ENCODE measurements around the gene GNPDA1. TPM values are rescaled to one million over a fixed set of nuclear protein-coding genes. Genes with fewer than 3 reads are reported as not detected.

The GNPDA1 gene
- total RNA-seq, 2 experiments from 2014 or later, result 27.1 to 32.1 TPM

DNA sequence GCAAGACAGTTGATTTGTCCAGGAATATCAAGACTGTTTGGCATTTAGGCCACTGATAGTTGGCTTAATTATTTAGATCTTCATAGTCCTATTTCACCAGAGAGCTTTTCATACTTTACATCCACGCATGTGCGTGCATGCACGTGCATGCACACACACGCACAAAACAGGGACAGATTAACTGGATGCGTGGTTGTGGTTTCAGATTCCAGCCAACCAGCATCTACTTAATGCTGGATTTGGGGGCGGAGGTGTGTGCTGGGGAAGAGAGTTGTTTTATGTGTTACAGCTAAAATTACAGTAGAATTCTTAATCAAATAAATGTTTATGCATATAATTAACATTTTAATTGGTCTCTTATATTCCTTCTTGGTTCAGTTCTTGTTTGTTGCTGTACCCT, 36.7 kb downstream of the GNPDA1 start:
- peaks cover 54% of the 10 kb centered on the region for H3K36me3 Mint-ChIP-seq (ENCODE audit: low read depth)
- POLR2A ChIA-PET, result interaction anchor here (0.8 to 1.3 kb wide), 2 partner anchors 10 to 132 kb away, joined by 3 to 4 read pairs; partner anchors contain the start of gene NDFIP1
- CTCF ChIA-PET, result interaction anchor here (0.6 to 3.6 kb wide), 8 partner anchors 10 to 888 kb away, joined by 3 to 27 read pairs (median 4); partner anchors contain the start of gene GNPDA1
- H3K4me1 Mint-ChIP-seq, result peaks cover 21% of the 10 kb centered on the region
- no peak overlapping the region for H3K4me3 Mint-ChIP-seq
- H3K27me3 Mint-ChIP-seq, result no peaks in the 10 kb centered on the region
- no peak overlapping the region for H3K27ac Mint-ChIP-seq
- no peak for DNase-seq
- no peaks in the 10 kb centered on the region for H3K9me3 Mint-ChIP-seq

DNA sequence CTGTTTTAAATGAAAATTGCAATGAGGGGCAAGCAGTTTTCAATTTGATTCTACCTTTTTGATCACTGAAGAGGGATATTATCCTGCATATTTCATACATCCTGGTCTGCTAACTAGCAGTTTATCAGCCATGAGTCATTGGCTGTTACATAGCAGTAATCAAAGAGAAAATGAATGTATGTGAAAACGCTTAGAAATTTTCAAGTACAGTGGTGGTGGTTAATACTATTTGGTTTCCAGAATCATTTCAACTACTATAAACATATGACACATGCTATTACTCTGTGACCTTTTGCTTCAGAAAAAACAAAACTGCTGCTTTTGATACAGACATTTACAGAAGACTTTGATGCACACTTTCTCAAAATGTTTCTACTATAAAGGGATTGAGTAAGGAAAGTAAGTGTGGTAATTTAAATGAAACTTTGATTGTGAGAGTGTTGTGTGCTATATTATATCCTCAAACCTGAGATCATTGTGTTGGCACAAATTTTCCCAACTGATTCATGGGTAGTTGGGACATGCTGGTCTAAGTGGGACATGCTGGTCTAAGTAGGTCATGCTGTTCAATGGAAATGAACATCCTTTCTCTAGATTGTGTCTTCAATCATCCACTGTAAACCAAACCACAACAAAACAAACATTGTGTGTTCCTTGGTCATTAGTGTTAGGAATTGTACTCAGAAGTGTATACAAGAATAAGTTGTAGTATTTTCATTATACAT, 38.8 kb downstream of the GNPDA1 start:
- no peak overlapping the region for H3K4me3 Mint-ChIP-seq
- H3K27me3 Mint-ChIP-seq, result no peaks in the 10 kb centered on the region
- H3K36me3 Mint-ChIP-seq (ENCODE audit: low read depth), result peaks cover 48% of the 10 kb centered on the region
- H3K9me3 Mint-ChIP-seq, result no peaks in the 10 kb centered on the region
- DNase-seq, result no peak
- CTCF ChIA-PET, result interaction anchor here (6.9 kb wide), 1 partner anchor 15 kb away, joined by 189 read pairs; the partner anchor contains the start of gene PCDH12
- peak overlapping the region; percentile 22 for H3K27ac Mint-ChIP-seq
- POLR2A ChIA-PET, result no interaction called here
- peaks cover 37% of the 10 kb centered on the region for H3K4me1 Mint-ChIP-seq

- H3K4me1 Mint-ChIP-seq, result peaks cover 44% of the 10 kb centered on the region
- no peaks in the 10 kb centered on the region for H3K9me3 Mint-ChIP-seq
- no peaks in the 10 kb centered on the region for H3K27me3 Mint-ChIP-seq
- ChIA-PET CTCF (interaction anchor here (0.7 to 6.9 kb wide), 40 partner anchors 8 to 504 kb away, joined by 3 to 189 read pairs (median 7); partner anchors contain the start of genes DELE1, FCHSD1, GNPDA1 and NDFIP1), POLR2A (interaction anchor here (0.7 to 3.1 kb wide), 46 partner anchors 8 to 1033 kb away, joined by 3 to 70 read pairs (median 5); partner anchors contain the start of genes DELE1, DIAPH1, FCHSD1 and GNPDA1)
- peaks cover 34% of the 10 kb centered on the region for H3K36me3 Mint-ChIP-seq (ENCODE audit: low read depth)
- no peak for DNase-seq
- H3K4me3 Mint-ChIP-seq, result peak overlapping the region; percentile 93
- H3K27ac Mint-ChIP-seq, result peak overlapping the region; percentile 93
These were observed 42.8 kb downstream of the GNPDA1 start for GRCh38 chr5:141969783-141970771.

GRCh38 chr5:141968914-141969608, 43.8 kb downstream of the GNPDA1 start, which contains the start of gene RNF14:
Gene RNF14, plus strand, starts transcription at chr5:141969105. Its CDS starts 4,484 bp downstream, at chr5:141973589.
- DNase-seq, result peak; percentile 96
- Mint-ChIP-seq H3K27ac (peak within 1 kb of the TSS; percentile 93), H3K27me3 (no peaks in the 10 kb centered on the region), H3K9me3 (no peaks in the 10 kb centered on the region), H3K4me1 (peaks cover 40% of the 10 kb centered on the region), H3K36me3 (ENCODE audit: low read depth) (peaks cover 25% of the 10 kb centered on the region), H3K4me3 (peak within 1 kb of the TSS; percentile 93)
- ChIA-PET CTCF (interaction anchor here (0.5 to 6.9 kb wide), 59 partner anchors 9 to 505 kb away, joined by 3 to 189 read pairs (median 5); partner anchors contain the start of genes DELE1, FCHSD1, GNPDA1 and HDAC3), POLR2A (interaction anchor here (0.7 to 3.1 kb wide), 49 partner anchors 8 to 1034 kb away, joined by 3 to 70 read pairs (median 5); partner anchors contain the start of genes DELE1, DIAPH1, FCHSD1 and GNPDA1)

GRCh38 chr5:141966963-141967333, 45.9 kb downstream of the GNPDA1 start:
- Mint-ChIP-seq H3K27ac (no peak overlapping the region), H3K9me3 (no peaks in the 10 kb centered on the region), H3K4me3 (no peak overlapping the region), H3K27me3 (no peaks in the 10 kb centered on the region), H3K4me1 (peaks cover 31% of the 10 kb centered on the region), H3K36me3 (ENCODE audit: low read depth) (peaks cover 10% of the 10 kb centered on the region)
- CTCF ChIA-PET, result interaction anchor here (0.9 to 6.9 kb wide), 5 partner anchors 8 to 375 kb away, joined by 3 to 189 read pairs (median 47); partner anchors contain the start of gene PCDH12
- POLR2A ChIA-PET, result no interaction called here
- DNase-seq, result no peak

DNA sequence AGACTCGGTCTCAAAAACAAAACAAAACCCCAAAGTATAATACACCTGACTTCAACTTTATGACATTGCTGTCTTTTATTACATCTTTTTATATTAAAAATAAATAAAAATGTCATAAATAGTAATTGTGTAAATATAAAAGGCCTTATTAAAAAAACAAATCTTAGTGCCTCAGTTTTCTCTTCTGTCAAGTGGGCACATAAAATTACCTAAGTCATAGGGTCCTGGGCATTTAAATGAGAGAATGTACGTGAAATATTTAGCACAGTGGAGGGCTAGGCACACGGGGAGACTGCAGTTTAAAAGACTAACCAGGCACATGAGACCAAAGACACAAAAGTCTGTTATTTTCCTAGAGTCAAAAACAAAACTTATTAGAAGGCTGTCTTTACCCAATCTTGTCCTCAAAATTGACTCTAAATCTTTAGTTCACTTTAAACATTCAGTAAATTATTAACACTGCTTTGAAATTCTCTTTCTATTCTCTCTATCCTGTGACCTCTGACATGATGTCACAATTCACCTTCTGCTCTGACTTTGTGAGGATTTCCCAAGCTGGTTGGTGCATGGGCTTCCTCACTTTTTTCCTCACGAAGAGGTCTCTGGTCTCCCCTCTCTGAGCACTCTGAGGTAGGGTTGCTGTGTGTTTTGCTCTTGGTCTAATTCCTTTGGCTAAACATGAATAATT, 46.4 kb downstream of the GNPDA1 start:
- CTCF ChIA-PET, result interaction anchor here (4.5 kb wide), 1 partner anchor 274 kb away, joined by 51 read pairs; no protein-coding TSS in a partner anchor
- peaks cover 8% of the 10 kb centered on the region for H3K36me3 Mint-ChIP-seq (ENCODE audit: low read depth)
- no peaks in the 10 kb centered on the region for H3K27me3 Mint-ChIP-seq
- DNase-seq, result no peak
- POLR2A ChIA-PET, result no interaction called here
- no peaks in the 10 kb centered on the region for H3K9me3 Mint-ChIP-seq
- H3K4me3 Mint-ChIP-seq, result no peak overlapping the region
- peaks cover 34% of the 10 kb centered on the region for H3K4me1 Mint-ChIP-seq
- no peak overlapping the region for H3K27ac Mint-ChIP-seq

- Mint-ChIP-seq H3K36me3 (ENCODE audit: low read depth) (peaks cover 7% of the 10 kb centered on the region), H3K27ac (no peak overlapping the region), H3K27me3 (no peaks in the 10 kb centered on the region), H3K4me1 (peaks cover 37% of the 10 kb centered on the region), H3K9me3 (no peaks in the 10 kb centered on the region), H3K4me3 (no peak overlapping the region)
- POLR2A ChIA-PET, result no interaction called here
- CTCF ChIA-PET, result no interaction called here
- no peak for DNase-seq
These were observed 47.8 kb downstream of the GNPDA1 start for GRCh38 chr5:141965071-141965470.

- no peak for DNase-seq
- ChIA-PET CTCF (interaction anchor here (0.7 to 1.6 kb wide), 4 partner anchors 23 to 280 kb away, joined by 3 to 13 read pairs (median 4); no protein-coding TSS in a partner anchor), POLR2A (no interaction called here)
- H3K4me1 Mint-ChIP-seq, result peaks cover 39% of the 10 kb centered on the region
- H3K36me3 Mint-ChIP-seq (ENCODE audit: low read depth), result no peaks in the 10 kb centered on the region
- no peak overlapping the region for H3K4me3 Mint-ChIP-seq
- no peak overlapping the region for H3K27ac Mint-ChIP-seq
- no peaks in the 10 kb centered on the region for H3K9me3 Mint-ChIP-seq
- no peaks in the 10 kb centered on the region for H3K27me3 Mint-ChIP-seq
These were observed 49.1 kb downstream of the GNPDA1 start for GRCh38 chr5:141963701-141964100.

DNA sequence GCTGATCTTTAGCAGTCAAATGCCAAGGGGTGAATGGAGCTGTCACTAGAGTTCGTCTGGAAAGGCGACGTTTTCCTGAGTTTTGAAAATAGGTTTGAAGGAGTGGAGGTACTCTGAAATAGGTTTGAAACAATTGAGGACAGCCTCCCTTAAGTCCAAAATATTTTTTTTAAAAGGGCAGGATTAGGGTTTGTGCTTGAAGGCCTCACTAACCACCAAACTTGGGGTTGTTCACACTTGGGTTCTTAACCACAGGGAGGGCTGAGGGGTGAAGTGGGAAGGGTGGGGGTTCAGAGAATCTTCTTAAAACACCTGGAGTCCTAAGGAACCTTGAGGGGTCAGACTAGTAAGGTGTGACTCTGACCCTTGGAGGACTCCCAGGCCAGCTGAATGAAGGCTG, 51.4 kb downstream of the GNPDA1 start:
- H3K27me3 Mint-ChIP-seq, result no peaks in the 10 kb centered on the region
- H3K36me3 Mint-ChIP-seq (ENCODE audit: low read depth), result no peaks in the 10 kb centered on the region
- peaks cover 51% of the 10 kb centered on the region for H3K4me1 Mint-ChIP-seq
- peak overlapping the region; percentile 80 for H3K27ac Mint-ChIP-seq
- POLR2A ChIA-PET, result interaction anchor here (0.9 to 5.1 kb wide), 15 partner anchors 8 to 342 kb away, joined by 3 to 70 read pairs (median 5); partner anchors contain the start of genes DELE1, DIAPH1, GNPDA1 and RNF14
- no peak overlapping the region for H3K4me3 Mint-ChIP-seq
- H3K9me3 Mint-ChIP-seq, result no peaks in the 10 kb centered on the region
- CTCF ChIA-PET, result interaction anchor here (0.5 to 6.9 kb wide), 58 partner anchors 9 to 532 kb away, joined by 3 to 214 read pairs (median 5); partner anchors contain the start of genes ARAP3, DELE1, FCHSD1 and GNPDA1
- no peak for DNase-seq

DNA sequence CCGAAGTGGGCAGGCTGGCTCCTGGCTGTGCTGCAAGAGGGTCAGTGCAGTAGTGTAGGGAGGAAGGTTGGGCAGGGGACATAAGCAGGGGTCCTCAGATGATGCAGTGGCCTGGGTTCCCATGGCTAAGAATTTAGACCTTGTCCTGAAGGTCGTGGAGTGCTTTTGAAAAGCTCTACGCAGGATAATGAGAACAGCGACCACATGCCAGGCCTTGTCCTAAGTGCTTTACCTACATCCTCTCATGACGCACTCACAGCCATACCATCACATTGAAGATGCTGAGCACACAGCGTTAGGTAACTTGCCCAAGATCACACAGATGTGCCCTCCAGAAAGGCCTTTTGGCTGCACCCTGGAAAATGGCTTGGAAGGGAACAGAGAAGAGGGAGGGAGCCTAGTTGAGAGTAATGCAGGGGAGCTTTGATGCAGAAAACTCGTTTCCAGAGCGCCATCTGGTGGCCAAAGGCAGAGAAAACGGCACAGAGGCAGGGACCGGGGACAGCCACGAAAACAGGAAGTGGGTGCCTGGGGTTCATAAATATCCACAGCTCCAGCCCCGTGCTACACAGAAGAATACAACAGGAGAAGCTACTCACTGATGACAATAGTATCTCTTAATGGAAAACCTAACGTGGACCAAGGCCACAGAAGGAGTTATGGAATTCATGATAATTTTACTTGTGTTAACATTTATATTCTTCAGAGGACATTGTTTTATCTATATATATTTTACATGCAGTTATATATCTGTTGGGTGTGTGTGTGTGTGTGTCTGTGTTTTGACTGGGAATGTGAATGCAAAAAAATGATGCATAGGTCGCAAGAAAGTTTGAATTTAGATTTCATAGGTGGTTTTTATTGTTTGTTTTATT, 52.1 kb downstream of the GNPDA1 start:
- DNase-seq, result peak; percentile 93
- CTCF ChIA-PET, result interaction anchor here (0.5 to 6.9 kb wide), 69 partner anchors 10 to 627 kb away, joined by 3 to 214 read pairs (median 5); partner anchors contain the start of genes ARAP3, DELE1, FCHSD1 and GNPDA1
- Mint-ChIP-seq H3K27me3 (no peaks in the 10 kb centered on the region), H3K9me3 (no peaks in the 10 kb centered on the region), H3K36me3 (ENCODE audit: low read depth) (no peaks in the 10 kb centered on the region), H3K4me3 (peak overlapping the region; percentile 46), H3K27ac (peak overlapping the region; percentile 80), H3K4me1 (peaks cover 51% of the 10 kb centered on the region)
- POLR2A ChIA-PET, result interaction anchor here (0.8 to 5.1 kb wide), 19 partner anchors 9 to 342 kb away, joined by 3 to 70 read pairs (median 5); partner anchors contain the start of genes DELE1, DIAPH1, GNPDA1 and RNF14
